HG02852 (cell line): Measurements from ENCODE around the gene REL.
"Not testable (repeated sequence)": the region's sequence is repeated elsewhere in the genome, so short reads cannot be mapped to it uniquely, and the experiment has no call there.

Source experiments
- ATAC-seq: cut with Tn5 transposase; IDR thresholded peaks from one replicate; pipeline ENCODE4 v1.9.1; 2021; ENCODE audit warnings: mild to moderate bottlenecking, moderate library complexity; ENCODE audit not compliant: unreplicated experiment

The REL gene

GRCh38 chr2:60867007-60867406 lies 14.4 kb upstream of the REL start:
- ATAC-seq, result no peak

DNA sequence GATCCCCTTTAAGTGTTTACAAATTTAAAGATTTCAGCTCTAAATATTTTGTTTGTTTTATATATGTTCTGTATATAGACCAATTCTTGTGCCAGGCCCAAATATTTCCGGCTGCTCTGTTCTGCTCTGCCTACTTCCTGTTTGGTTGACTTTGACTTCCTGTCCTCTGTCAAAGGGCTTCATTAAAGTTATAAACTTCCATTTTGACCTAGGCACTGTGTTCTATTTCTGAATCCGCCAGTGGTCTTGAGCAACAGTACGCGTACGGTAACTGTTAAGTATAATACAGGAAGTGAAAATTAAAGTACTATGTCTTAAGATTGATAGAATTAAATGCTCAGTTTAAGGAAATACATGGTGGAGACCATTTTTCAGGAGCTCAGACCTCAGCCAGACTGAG lies 13.5 kb upstream of the REL start:
- ATAC-seq, result no peak

DNA sequence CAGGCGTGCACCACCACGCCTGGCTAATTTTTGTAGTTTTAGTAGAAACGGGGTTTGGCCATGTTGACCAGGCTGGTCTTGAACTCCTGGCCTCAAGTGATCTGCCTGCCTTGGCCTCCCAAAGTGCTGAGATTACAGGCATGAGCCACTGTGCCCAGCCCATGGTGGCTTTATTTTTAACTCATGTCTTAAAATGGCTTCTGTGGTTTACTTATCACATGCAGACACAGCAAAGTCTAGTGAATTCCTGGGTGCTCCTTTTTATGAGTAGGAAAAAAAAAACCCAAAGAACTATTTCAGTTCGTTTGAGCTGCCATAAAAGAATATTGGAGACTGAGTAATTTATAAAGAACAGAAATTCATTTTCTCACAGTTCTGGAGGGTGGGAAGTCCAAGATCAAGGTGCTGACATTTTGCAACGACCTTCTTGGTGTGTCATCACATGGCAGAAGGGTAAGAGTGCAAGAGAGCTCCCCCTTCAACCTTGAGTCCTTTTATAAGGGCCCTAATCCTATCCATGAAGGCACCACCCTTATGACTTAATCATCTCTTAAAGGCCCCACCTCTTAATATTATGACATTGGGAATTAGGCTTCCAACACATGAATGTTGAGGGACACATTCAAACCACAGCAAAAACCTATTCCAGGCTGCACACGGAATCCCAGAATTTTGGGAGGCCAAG lies 12.6 kb upstream of the REL start:
- no peak for ATAC-seq

DNA sequence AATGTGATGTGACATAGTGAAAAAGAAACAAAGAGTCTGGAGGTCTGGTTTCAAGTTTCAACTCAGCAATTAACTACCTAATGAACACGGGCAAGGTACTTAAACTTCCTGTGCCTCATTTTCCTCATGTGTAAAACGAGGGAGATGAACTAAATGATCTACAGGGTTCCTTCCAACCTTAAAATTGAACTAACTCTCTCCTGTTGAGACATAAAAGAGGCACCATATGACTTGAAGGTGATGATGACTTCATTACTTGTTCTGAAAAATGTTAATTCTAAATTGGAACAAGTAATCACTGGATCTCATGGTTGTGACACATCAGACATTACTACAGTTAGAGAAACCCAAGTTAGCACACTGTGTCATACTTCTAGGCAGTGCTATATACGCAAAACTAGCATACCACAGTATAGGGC lies 8.9 kb upstream of the REL start:
- ATAC-seq, result peak; percentile 31

GRCh38 chr2:60873381-60873780 lies 8.0 kb upstream of the REL start:
- ATAC-seq, result peak; percentile 85

DNA sequence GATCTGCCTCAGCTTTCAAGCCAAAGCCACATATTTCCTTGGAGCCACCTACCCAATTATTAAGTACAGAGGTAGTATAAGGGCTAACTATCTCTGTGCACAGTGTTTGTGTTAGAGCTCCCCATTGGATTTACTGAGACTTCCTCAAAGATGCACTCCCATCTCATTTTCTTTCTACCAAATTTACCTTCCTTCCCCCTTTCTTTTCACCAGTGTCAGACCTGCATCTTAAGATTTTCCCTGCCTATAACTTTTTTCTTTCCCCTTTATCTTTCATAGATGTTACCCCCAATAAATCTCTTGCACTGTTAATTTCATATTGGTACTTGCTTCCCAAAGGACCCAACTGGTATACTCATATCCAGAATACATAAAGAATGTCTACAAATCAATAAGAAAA lies 5.9 kb upstream of the REL start:
- no peak for ATAC-seq

DNA sequence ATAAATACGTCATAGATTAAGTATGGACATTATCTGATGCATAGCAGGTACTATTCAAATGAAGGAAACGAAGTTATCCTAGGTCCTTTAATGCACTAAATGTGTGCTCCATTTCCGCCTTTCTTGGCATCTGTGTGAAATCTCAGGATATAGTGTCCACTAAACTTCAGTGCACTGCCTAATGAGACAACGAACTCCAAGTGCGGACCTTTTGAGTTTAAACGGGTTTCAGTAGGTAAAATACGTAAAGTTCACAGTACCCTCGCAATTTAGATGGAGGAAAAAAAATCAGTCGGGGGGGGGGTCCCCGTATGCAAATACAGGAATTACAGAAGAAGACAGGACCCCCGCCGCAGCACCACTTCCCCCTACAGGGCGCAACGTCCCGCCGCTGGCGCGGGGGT lies 729 bp upstream of the REL start:
- peak; percentile 1 for ATAC-seq

DNA sequence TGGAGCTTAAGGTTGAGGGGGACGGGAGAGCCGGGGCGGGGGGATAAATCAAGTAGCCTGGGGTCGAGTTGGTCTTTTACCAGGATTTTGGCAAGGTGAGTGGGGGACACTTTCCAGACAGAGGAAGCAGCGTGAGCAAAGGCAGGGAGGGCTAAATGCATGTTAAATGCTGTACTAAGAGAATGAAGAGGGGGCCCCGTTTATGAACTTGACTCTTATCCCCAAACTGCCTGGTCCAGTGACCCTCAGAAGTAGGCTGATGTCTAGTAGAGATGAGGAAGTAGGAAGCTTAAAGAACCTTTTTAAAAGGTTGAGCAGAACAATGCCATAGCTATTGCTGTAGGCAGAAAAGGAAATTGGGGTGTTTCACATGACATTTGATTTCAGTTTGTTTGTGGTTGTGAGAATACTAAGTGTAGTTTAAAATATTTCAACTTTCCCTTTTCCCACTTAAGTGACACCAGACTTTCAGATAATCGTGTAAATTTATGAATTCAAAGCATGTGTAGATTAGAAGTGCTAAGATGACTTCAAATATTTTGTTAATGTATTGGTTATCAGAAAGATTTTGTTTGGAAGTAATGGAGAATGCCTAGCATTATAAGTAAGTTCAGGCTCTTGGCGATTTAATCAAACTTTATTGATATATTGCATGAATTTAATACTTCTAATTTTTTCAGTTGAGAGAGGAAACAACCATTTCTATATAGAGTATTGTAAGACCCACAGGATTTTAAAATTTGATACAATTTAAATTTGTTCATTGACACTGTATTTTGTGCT lies 1.8 kb downstream of the REL start:
- peak; percentile 26 for ATAC-seq

DNA sequence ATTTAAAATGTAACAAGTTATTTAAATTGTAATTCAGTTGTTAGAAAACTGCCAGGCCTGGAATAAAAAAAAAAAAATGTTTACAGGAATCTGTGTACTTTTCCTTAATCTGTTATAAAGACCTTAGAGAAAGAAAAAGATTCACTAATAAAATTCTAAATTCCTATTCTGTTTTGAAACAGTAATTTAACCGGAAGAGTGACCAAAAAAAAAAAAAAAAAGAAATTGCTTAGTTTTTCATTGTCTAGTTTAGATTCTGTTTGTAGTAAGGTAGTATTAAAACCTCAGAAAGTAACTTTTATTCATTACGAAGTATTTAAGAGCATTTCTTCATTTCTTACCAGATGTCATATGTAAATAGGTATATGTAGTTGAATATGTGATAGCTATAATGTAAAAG lies 2.5 kb downstream of the REL start:
- no peak for ATAC-seq

GRCh38 chr2:60884800-60885199 lies 3.4 kb downstream of the REL start:
- ATAC-seq, result no peak

GRCh38 chr2:60885683-60886082 lies 4.3 kb downstream of the REL start:
- no peak for ATAC-seq

DNA sequence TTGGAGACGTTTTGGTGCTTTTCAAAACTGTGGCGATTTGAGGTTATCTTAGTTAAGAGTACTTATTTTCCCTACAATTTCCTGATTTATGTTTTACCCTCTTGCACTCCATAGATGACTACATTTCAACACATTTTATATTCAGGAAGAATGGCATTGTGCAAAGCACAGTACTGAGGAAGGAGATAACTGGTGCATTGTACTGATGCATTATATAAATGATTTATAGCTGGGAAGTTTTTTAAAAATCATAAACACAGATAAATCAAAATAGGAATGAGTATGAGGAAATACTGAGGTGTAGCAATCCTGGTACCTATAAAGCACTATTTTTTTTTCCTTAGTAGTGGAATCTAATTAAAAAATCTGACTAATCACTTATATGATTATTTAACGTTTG lies 5.6 kb downstream of the REL start:
- ATAC-seq, result no peak

- no peak for ATAC-seq
These were observed 7.5 kb downstream of the REL start for GRCh38 chr2:60888853-60889252.

DNA sequence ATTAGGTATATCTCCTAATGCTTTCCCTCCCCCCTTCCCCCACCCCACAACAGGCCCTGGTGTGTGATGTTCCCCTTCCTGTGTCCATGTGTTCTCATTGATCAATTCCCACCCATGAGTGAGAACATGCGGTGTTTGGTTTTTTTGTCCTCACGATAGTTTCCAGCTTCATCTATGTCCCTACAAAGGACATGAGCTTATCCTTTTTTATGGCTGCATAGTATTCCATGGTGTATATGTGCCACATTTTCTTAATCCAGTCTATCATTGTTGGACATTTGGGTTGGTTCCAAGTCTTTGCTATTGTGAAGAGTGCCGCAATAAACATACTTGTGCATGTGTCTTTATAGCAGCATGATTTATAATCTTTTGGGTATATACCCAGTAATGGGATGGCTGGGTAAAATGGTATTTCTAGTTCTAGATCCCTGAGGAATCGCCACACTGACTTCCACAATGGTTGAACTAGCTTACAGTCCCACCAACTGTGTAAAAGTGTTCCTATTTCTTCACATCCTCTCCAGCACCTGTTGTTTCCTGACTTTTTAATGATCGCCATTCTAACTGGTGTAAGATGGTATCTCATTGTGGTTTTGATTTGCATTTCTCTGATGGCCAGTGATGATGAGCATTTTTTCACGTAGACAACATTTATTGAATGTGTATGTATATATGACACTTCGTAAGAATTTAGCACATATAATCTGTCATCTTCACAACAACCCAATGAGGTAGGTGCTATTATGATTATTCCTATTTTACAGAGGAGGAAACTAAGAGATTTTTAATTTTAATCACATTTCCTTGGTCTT lies 8.4 kb downstream of the REL start:
- not testable (repeated sequence) for ATAC-seq

DNA sequence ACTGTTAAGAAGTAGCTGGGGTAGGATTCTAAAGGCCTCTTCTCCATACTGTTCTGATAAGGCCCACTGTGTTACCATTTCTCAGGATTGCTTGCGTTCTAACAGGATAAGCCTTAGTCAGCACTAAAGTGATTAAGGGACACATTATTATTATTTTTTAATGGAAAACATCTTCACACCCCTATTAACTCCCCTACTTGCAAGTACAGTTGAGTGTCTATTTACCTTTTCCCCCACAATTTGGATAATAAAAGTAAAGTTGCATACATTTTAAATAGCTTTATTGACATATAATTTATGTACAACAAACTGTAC lies 9.0 kb downstream of the REL start:
- ATAC-seq, result no peak

- ATAC-seq, result no peak
These were observed 9.8 kb downstream of the REL start for GRCh38 chr2:60891180-60891579.

- ATAC-seq, result no peak
These were observed 17.2 kb downstream of the REL start for GRCh38 chr2:60898567-60898966.

DNA sequence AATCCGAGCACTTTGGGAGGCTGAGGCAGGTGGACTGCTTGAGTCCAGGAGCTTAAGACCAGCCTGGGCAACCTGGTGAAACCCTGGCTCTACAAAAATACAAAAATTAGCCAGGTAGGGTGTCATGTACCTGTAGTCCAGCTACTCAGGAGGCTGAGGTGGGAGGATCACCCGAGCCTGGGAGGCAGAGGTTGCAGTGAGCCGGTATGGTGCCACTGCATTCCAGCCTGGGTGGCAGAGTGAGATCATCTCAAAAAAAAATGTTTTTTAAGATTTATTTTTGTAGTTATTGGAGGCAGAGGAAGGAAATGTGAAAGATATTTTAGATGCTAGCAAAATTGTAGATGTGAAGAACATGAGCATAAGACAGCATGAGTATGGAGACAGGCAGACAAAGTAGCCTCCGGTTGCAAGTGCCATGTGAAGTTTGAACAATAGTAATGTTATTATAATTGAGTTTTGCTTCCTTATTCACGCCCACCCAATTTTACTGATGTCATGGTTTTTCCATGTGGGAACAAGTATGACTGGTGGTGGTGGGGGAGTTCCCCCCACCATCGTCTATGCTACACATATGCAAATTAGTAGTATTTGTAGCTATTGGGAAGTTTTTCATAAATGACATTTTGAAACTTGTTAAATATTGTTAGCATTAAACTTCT lies 18.0 kb downstream of the REL start:
- no peak for ATAC-seq

DNA sequence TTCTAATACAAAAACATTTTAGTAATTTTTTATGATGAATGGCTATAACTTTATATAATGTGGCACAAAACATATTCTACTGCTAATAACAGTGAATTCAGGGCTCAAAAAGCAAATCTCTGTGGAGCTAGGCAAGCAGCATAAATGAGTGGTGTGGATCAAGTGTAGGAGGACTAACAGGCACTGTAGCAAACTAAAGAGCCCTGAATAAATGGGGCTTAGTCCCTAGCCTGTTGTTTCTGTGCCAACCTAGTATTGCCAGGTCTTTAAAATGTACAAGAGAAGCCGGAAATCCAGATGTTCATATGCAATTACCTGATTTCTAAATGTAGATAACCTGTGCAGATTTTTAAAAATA lies 18.5 kb downstream of the REL start:
- ATAC-seq, result no peak

DNA sequence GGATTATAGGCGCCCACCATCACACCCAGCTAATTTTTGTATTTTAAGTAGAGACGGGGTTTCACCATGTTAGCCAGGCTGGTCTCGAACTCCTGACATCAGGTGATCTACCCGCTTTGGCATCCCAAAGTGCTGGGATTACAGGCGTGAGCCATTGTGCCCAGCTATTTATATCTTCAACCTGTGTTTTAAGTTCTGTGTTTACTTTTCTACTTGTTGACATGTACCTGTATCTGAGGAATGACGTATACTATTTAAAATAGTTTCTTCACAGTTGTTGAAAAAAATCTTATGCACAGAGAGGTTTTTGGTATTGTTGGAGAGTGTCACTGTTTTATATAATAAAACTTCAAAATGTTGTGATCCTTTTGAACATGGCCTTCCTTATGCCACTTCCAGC lies 19.9 kb downstream of the REL start:
- not testable (repeated sequence) for ATAC-seq

DNA sequence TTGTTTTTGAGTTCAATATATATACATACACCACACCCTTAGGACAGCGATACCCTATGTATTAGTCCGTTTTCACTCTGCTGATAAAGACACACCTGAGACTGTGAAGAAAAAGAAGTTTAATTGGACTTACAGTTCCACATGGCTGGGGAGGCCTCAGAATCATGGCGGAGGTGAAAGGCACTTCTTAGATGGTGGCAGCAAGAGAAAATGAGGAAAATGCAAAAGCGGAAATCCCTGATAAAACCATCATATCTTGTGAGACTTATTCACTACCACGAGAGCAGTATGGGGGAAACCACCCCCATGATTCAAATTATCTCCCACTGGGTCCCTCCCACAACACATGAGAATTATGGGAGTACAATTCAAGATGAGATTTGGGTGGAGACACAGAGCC lies 24.5 kb downstream of the REL start:
- ATAC-seq, result not testable (repeated sequence)
